Calu3 (cell line): ENCODE data around the gene CCNDBP1. TPM values are rescaled to one million over a fixed set of nuclear protein-coding genes. Genes with fewer than 3 reads are reported as not detected.
A peak's percentile ranks its signal among the peaks of the same experiment; 100 is the strongest.
"Not testable (repeated sequence)": the region's sequence is repeated elsewhere in the genome, so short reads cannot be mapped to it uniquely, and the experiment has no call there.

Experiments used
- BruUV-seq: library from RNA; stranded (reverse); fragments of 400-500 nt; replicated peaks from 2 replicates; lab custom pipeline; 2021; lab: Mats Ljungman, UMichigan
- CTCF ChIA-PET: fragments of 300-600 bp; sonication (Branson Sonifier 250); formaldehyde crosslinking; loops from one replicate; lab custom pipeline; 2022; ENCODE audit warnings: antibody characterized with exemption; lab: Charles Lee
- DNase-seq: peaks from one replicate; pipeline ENCODE4 v3.0.0; 2022
- H3K27ac Mint-ChIP-seq: one replicate; pipeline ENCODE4 v1.8.0; 2022; ENCODE audit warnings: mixed read lengths; ENCODE audit not compliant: unreplicated experiment
- H3K27me3 Mint-ChIP-seq: one replicate; pipeline ENCODE4 v1.8.0; 2022; ENCODE audit warnings: mixed read lengths; ENCODE audit not compliant: unreplicated experiment
- H3K36me3 Mint-ChIP-seq: one replicate; pipeline ENCODE4 v1.8.0; 2022; ENCODE audit warnings: mild to moderate bottlenecking, moderate library complexity, mixed read lengths; ENCODE audit not compliant: insufficient read depth, unreplicated experiment
- H3K4me1 Mint-ChIP-seq: one replicate; pipeline ENCODE4 v1.8.0; 2022; ENCODE audit warnings: mild to moderate bottlenecking, low read depth, mixed read lengths; ENCODE audit not compliant: unreplicated experiment
- H3K4me3 Mint-ChIP-seq: one replicate; pipeline ENCODE4 v1.8.0; 2022; ENCODE audit warnings: mild to moderate bottlenecking, low read depth, moderate library complexity, mixed read lengths; ENCODE audit not compliant: unreplicated experiment
- H3K9me3 Mint-ChIP-seq: one replicate; pipeline ENCODE4 v1.8.0; 2022; ENCODE audit warnings: low read depth, mixed read lengths; ENCODE audit not compliant: unreplicated experiment
- CTCF ChIP-seq: fragments of 200-600 bp; IDR thresholded peaks from one replicate; pipeline ENCODE4 v1.8.0; 2022; ENCODE audit warnings: antibody characterized with exemption; ENCODE audit not compliant: unreplicated experiment
- intact Hi-C: fragments of 100-400 bp; cut with micrococcal nuclease; formaldehyde crosslinking; loops from one replicate; pipeline ENCODE4 v1.10.0; 2022; ENCODE audit not compliant: unreplicated experiment
- total RNA-seq: library from RNA; stranded (reverse); gene quantifications from 2 replicates; pipeline ENCODE4 v1.2.3, GENCODE V29; 2022

The CCNDBP1 gene
- total RNA-seq, 1 experiment from 2014 or later: 13.7 TPM

GRCh38 chr15:43225201-43225949 is 40.2 kb downstream of the CCNDBP1 start:
- CTCF ChIA-PET: interaction anchor here (0.6 to 2.4 kb wide), 7 partner anchors 10 to 63 kb away, joined by 3 to 55 read pairs (median 4); partner anchors contain the start of gene TGM5
- intact Hi-C loops: loop anchor here (1.0 kb wide), 1 partner anchor 60 kb away; no protein-coding TSS in a partner anchor
- H3K27ac Mint-ChIP-seq: no peak overlapping the region
- BruUV-seq: no TSS peak
- no peaks in the 10 kb centered on the region for H3K4me1 Mint-ChIP-seq
- peak; percentile 40 for DNase-seq
- peaks cover 20% of the 10 kb centered on the region for H3K27me3 Mint-ChIP-seq
- no peaks in the 10 kb centered on the region for H3K9me3 Mint-ChIP-seq
- H3K36me3 Mint-ChIP-seq: no peaks in the 10 kb centered on the region
- peak; percentile 27 for TF ChIP-seq CTCF
- H3K4me3 Mint-ChIP-seq: no peak overlapping the region

- not testable (repeated sequence) for H3K4me3 Mint-ChIP-seq, H3K36me3 Mint-ChIP-seq, H3K9me3 Mint-ChIP-seq, H3K4me1 Mint-ChIP-seq, H3K27ac Mint-ChIP-seq, BruUV-seq, DNase-seq
- CTCF ChIA-PET: interaction anchor here (0.9 to 2.4 kb wide), 4 partner anchors 16 to 60 kb away, joined by 4 to 55 read pairs (median 5); no protein-coding TSS in a partner anchor
- intact Hi-C loops: loop anchor here (1.0 kb wide), 1 partner anchor 59 kb away; no protein-coding TSS in a partner anchor
- peaks cover 21% of the 10 kb centered on the region for H3K27me3 Mint-ChIP-seq
Observed at GRCh38 chr15:43225950-43226255, 40.7 kb downstream of the CCNDBP1 start.

- no peak overlapping the region for H3K4me3 Mint-ChIP-seq
- H3K36me3 Mint-ChIP-seq: no peaks in the 10 kb centered on the region
- H3K27me3 Mint-ChIP-seq: peaks cover 26% of the 10 kb centered on the region
- no peak for DNase-seq
- TF ChIP-seq CTCF: no peak
- no peaks in the 10 kb centered on the region for H3K4me1 Mint-ChIP-seq
- H3K9me3 Mint-ChIP-seq: no peaks in the 10 kb centered on the region
- CTCF ChIA-PET: interaction anchor here (1.6 to 2.4 kb wide), 2 partner anchors 15 to 59 kb away, joined by 5 to 55 read pairs; no protein-coding TSS in a partner anchor
- intact Hi-C loops: no loop called here
- H3K27ac Mint-ChIP-seq: no peak overlapping the region
- no TSS peak for BruUV-seq
Observed at GRCh38 chr15:43226436-43227305, 41.5 kb downstream of the CCNDBP1 start.

GRCh38 chr15:43229977-43230376 is 44.8 kb downstream of the CCNDBP1 start:
- intact Hi-C loops: no loop called here
- no peak for TF ChIP-seq CTCF
- peaks cover 32% of the 10 kb centered on the region for H3K27me3 Mint-ChIP-seq
- BruUV-seq: no TSS peak
- H3K4me1 Mint-ChIP-seq: no peaks in the 10 kb centered on the region
- no peaks in the 10 kb centered on the region for H3K36me3 Mint-ChIP-seq
- CTCF ChIA-PET: no interaction called here
- no peak for DNase-seq
- H3K4me3 Mint-ChIP-seq: no peak overlapping the region
- no peaks in the 10 kb centered on the region for H3K9me3 Mint-ChIP-seq
- H3K27ac Mint-ChIP-seq: no peak overlapping the region
